Effector CD8-positive, alpha-beta T cell (primary cell): ENCODE data around the gene IL6R.

Source experiments
- DNase-seq: peaks from one replicate; lab custom pipeline; 2025; lab: John Stamatoyannopoulos, UW

IL6R gene

GRCh38 chr1:154427173-154428139, 22.3 kb downstream of the IL6R start:
- DNase-seq: no peak

GRCh38 chr1:154429118-154429517, 24.0 kb downstream of the IL6R start:
- no peak for DNase-seq

DNA sequence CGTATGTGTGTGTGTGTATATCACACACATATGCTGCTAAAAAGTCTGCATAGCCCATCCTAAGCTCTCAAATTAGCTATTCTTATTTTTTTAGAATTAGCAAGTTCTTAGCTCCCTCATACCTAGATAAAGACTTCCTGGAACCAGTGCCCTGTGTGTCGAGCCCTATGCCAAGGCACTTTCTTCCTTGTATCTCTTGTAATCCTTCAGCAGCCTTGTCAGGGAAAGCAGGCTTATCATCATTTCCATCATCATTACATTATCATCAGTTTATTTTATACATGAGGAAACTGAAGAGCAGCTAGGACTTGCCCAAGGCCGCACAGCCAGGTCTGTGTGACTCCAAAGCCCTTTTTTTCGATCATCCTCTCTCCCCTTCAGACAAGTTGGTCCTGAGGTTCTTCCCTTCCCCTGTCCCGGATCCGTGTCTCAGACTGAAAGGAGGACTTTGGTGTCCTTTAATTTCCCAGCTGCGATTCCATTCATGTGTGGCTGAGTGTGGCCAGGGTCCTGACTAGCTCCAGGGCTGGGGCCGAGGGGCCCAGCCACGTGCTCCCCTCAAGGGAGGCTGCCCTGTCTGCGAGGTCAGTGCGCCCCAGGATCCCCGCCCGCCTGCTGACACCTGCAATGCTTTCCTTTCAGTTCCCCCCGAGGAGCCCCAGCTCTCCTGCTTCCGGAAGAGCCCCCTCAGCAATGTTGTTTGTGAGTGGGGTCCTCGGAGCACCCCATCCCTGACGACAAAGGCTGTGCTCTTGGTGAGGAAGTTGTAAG, 24.9 kb downstream of the IL6R start:
- no peak for DNase-seq

DNA sequence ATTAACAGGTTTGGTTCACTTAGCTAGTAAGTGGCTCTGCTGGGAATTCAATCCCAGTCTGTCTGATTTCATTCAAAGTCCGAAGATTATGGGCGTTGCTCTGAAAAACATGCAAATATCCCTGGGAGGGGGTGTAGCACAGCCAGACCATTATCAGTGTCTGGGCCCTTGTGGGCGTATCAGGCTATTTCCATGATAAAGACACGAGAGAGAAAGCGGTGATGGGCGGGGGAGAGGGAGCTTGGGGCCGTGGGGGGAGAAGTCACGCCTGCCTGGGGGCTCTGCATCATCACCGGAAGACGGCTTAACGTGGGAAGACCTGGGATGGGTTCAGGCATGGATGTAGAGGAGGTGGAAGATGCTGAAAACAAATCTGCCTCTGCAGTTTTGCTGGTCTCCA, 25.8 kb downstream of the IL6R start:
- no peak for DNase-seq

- no peak for DNase-seq
Observed at GRCh38 chr1:154431586-154432373, 26.6 kb downstream of the IL6R start.

- no peak for DNase-seq
Observed at GRCh38 chr1:154433161-154433764, 28.1 kb downstream of the IL6R start.

GRCh38 chr1:154434346-154435085, 29.4 kb downstream of the IL6R start:
- DNase-seq: no peak

- DNase-seq: no peak
Observed at GRCh38 chr1:154435599-154436200, 30.6 kb downstream of the IL6R start.

DNA sequence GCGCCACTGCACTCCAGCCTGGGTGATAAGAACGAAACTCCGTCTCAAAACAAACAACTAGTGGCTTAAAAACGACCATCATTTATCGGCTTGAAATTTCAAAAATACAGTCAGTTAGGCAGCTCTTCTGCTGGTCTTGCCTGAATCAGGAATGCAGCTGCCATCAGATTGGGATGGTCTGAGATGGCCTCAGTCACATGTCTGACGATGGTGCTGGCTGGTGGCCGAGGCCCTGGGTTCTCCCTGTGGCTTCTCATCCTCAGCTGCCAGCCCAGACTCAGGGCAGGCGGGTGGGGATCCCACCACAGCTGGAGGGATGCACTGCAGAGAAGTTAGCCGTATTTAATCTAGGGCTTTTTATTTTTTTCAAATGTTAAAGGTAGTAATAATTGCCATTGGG, 31.3 kb downstream of the IL6R start:
- DNase-seq: no peak

DNA sequence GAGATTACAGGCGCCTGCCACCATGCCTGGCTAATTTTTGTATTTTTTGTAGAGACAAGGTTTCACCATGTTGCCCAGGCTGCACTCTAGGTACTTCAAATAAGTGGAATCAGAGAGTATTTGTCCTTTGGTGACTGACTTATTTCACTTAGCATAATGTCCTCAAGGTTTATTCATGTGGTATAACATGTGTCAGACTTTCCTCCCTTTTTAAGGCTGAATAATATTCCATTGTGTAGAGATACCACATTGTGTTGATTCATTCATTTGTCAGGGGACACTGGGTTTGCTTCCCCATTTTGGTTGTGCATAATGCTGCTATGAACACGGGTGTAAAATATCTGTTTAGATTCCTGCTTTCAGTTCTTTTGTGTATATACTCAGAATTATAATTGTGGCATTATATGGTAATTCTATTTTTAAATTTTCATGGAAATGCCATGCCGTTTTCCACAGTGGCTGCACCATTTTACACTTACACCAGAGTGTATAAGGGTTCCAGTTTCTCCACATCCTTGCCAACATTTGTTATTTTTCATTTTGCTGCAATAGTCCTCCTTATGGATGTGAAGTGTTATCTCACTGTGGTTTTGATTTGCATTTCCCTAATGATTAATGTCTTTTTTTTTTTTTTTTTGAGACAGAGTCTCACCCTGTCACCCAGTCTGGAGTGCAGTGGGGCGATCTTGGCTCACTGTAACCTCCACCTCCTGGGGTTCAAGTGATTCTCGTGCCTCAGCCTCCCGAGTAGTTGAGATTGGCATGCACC, 35.1 kb downstream of the IL6R start:
- DNase-seq: no peak

GRCh38 chr1:154441241-154441888, 36.2 kb downstream of the IL6R start:
- no peak for DNase-seq

GRCh38 chr1:154442006-154442740, 37.0 kb downstream of the IL6R start:
- no peak for DNase-seq

GRCh38 chr1:154443274-154444013, 38.3 kb downstream of the IL6R start:
- no peak for DNase-seq

- no peak for DNase-seq
Observed at GRCh38 chr1:154445040-154445472, 39.9 kb downstream of the IL6R start.

DNA sequence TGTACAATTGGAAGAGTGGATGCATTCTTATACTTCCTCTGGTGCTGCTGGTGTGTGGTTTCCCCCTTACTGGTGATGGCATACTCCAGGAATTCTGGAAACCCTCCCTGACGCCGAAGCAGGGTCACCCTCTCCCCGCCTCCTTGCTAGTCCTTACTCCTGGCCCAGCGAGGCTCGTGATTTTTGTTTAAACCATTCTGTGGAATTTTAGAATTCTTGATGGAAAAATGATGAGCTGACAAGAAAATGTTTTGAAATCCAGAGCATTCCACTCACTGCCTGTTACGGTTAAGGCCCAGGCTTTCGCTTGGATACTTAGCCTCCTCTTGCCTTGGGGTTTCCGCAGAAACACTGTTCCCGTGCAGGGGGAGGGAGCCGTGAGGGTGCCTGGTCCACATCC, 41.1 kb downstream of the IL6R start:
- no peak for DNase-seq

DNA sequence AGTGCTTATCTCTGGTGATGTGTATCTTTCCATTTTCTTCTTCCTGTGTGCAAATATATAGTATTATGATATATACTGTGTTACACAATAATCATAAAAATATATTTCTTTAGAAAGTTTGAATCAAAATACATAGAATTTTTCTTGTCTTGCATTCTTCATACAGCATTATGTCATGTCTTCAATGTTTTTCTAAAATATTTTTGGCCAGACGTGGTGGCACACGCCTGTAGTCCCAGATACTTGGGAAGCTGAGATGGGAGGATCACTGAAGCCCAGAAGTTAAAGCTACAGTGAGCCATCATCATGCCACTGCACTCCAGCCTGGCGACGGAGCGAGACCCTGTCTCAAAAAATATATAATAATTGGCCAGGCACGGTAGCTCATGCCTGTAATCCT, 41.6 kb downstream of the IL6R start:
- DNase-seq: no peak

DNA sequence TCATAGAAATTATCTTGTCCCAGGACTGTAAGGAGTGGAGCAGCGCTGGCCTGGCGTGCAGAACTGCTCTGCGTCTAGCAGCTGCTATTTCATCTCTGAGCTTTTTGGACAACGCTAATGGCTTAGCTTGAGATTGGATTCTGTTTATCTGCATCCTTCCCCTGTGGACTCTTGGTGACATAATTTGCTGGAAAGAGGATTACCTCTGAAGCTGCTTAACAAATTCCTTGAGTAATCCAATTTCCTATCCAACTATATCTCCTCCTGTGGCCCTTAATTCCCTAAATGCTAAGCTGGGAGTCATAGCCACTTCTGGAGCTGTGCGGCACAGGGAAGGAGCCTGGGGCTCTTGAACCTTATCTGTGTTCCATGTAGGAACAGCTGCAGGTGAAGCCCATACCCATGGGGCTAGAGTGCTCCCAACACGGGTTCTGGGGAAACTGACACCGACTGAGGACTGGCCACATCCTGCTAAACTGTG, 43.2 kb downstream of the IL6R start:
- DNase-seq: no peak

GRCh38 chr1:154453161-154453560, 48.0 kb downstream of the IL6R start:
- no peak for DNase-seq
